Smooth muscle cell (in vitro differentiated cells): ENCODE results near the gene BPI. TPM values are rescaled to one million over a fixed set of nuclear protein-coding genes. Genes with fewer than 3 reads are reported as not detected.
"Not testable (repeated sequence)": the region's sequence is repeated elsewhere in the genome, so short reads cannot be mapped to it uniquely, and the experiment has no call there.

Source experiments
- DNase-seq: peaks from one replicate; lab custom pipeline; 2025; ENCODE audit not compliant: unreplicated experiment; lab: John Stamatoyannopoulos, UW
- H2AFZ ChIP-seq: fragments of 200-600 bp; sonication (generic); 2 replicates; pipeline ENCODE4 v1.6.0; 2016; ENCODE audit warnings: antibody characterized with exemption, low read depth, mild to moderate bottlenecking
- H3F3A ChIP-seq: fragments of 200-600 bp; sonication (generic); 2 replicates; pipeline ENCODE4 v1.6.0; 2017; ENCODE audit warnings: antibody characterized with exemption, low read depth
- H3K27ac ChIP-seq: fragments of 200-600 bp; sonication (generic); 2 replicates; pipeline ENCODE4 v1.5.1; 2016; ENCODE audit warnings: low read depth, mild to moderate bottlenecking
- H3K27me3 ChIP-seq: fragments of 200-600 bp; sonication (generic); 2 replicates; pipeline ENCODE4 v1.6.1; 2016; ENCODE audit warnings: low read depth, mild to moderate bottlenecking
- H3K36me3 ChIP-seq: fragments of 200-600 bp; sonication (generic); 2 replicates; pipeline ENCODE4 v1.5.1; 2016; ENCODE audit warnings: low read depth
- H3K4me1 ChIP-seq: fragments of 200-600 bp; sonication (generic); 2 replicates; pipeline ENCODE4 v1.5.1; 2016; ENCODE audit warnings: low read depth
- H3K4me2 ChIP-seq: fragments of 200-600 bp; sonication (generic); 2 replicates; pipeline ENCODE4 v1.6.0; 2016; ENCODE audit warnings: mild to moderate bottlenecking
- H3K4me3 ChIP-seq: fragments of 200-600 bp; sonication (generic); 2 replicates; pipeline ENCODE4 v1.5.1; 2016; ENCODE audit warnings: mild to moderate bottlenecking
- H3K79me2 ChIP-seq: fragments of 200-600 bp; sonication (generic); 2 replicates; pipeline ENCODE4 v1.6.0; 2016; ENCODE audit warnings: low read depth, mild to moderate bottlenecking
- H3K9ac ChIP-seq: fragments of 200-600 bp; sonication (generic); 2 replicates; pipeline ENCODE4 v1.6.0; 2016; ENCODE audit warnings: low read depth
- H3K9me3 ChIP-seq: fragments of 200-600 bp; sonication (generic); replicated peaks from 2 replicates; pipeline ENCODE4 v1.5.1; 2016; ENCODE audit warnings: low read depth
- H4K20me1 ChIP-seq: fragments of 200-600 bp; sonication (generic); 2 replicates; pipeline ENCODE4 v1.6.0; 2016; ENCODE audit warnings: low read depth
- WGBS: methylation state at CpG from one replicate; pipeline ENCODE4 v1.1.7; 2016; ENCODE audit warnings: low lambda C conversion rate; 5-methylcytosine and 5-hydroxymethylcytosine counted together
- polyA plus RNA-seq: library from polyadenylated mRNA; unstranded; fragments of >200 nt; fragmentation: Nextera tagmentation; extraction: Ambion mirVana; gene quantifications from 2 replicates; pipeline ENCODE4 v1.2.1, GENCODE V29; 2016
- total RNA-seq: library from RNA; depleted of rRNA; stranded (reverse); fragments of >200 nt; gene quantifications from 2 replicates; pipeline ENCODE4 v1.2.3, GENCODE V29; 2014
- TF ChIP-seq, protein P1 (sequence below): fragments of 200-600 bp; sonication (generic); IDR thresholded peaks from 2 replicates; pipeline ENCODE4 v1.5.1; 2017; ENCODE audit warnings: borderline replicate concordance, mild to moderate bottlenecking, antibody characterized with exemption; ENCODE audit not compliant: insufficient read depth, poor library complexity, severe bottlenecking

BPI gene
- total and polyA plus RNA-seq, 2 experiments from 2014 or later, result not detected

DNA sequence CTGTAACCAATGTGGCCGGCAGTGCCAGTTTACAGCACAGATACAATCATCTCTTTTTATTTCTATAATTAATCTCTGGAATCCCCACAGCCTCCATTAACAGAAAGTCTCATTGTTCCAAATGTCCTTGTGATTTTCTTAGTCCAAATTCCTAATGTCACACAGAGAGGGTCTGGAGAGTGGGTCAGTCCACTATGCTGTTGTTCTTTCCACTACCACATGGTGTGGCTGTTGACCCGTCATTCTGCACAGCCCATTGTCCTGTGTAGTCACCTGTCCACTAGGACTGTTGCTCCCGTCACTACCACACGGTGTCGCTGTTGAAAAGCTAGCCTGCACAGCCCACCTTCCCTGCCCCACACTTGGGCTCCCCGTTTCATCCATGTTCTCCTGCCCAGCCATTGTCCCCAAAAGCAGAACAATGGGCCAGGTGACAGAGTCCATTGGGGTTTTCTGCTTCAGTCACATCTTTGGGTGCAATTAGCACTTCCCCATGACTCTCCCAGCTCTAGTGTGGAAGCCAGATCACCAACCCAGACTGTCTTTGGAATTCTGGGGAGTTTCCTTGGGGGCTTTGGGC lies 33.7 kb downstream of the BPI start:
- WGBS, result 30% methylated on average over 6 of the region's 6 CpGs
- no peaks in the 10 kb centered on the region for H3K9me3 ChIP-seq
- H3K4me3 ChIP-seq, result no peak overlapping the region
- H3K27ac ChIP-seq, result no peak overlapping the region
- no peaks in the 10 kb centered on the region for H3F3A ChIP-seq
- H4K20me1 ChIP-seq, result no peaks in the 10 kb centered on the region
- no peak overlapping the region for H2AFZ ChIP-seq
- H3K4me1 ChIP-seq, result peaks cover 9% of the 10 kb centered on the region
- no peak overlapping the region for H3K9ac ChIP-seq
- H3K36me3 ChIP-seq, result no peaks in the 10 kb centered on the region
- no peaks in the 10 kb centered on the region for H3K27me3 ChIP-seq
- H3K4me2 ChIP-seq, result no peak overlapping the region
- DNase-seq, result no peak
- no peaks in the 10 kb centered on the region for H3K79me2 ChIP-seq
- TF ChIP-seq, protein P1, sequence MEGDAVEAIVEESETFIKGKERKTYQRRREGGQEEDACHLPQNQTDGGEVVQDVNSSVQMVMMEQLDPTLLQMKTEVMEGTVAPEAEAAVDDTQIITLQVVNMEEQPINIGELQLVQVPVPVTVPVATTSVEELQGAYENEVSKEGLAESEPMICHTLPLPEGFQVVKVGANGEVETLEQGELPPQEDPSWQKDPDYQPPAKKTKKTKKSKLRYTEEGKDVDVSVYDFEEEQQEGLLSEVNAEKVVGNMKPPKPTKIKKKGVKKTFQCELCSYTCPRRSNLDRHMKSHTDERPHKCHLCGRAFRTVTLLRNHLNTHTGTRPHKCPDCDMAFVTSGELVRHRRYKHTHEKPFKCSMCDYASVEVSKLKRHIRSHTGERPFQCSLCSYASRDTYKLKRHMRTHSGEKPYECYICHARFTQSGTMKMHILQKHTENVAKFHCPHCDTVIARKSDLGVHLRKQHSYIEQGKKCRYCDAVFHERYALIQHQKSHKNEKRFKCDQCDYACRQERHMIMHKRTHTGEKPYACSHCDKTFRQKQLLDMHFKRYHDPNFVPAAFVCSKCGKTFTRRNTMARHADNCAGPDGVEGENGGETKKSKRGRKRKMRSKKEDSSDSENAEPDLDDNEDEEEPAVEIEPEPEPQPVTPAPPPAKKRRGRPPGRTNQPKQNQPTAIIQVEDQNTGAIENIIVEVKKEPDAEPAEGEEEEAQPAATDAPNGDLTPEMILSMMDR, result peak; percentile 35

DNA sequence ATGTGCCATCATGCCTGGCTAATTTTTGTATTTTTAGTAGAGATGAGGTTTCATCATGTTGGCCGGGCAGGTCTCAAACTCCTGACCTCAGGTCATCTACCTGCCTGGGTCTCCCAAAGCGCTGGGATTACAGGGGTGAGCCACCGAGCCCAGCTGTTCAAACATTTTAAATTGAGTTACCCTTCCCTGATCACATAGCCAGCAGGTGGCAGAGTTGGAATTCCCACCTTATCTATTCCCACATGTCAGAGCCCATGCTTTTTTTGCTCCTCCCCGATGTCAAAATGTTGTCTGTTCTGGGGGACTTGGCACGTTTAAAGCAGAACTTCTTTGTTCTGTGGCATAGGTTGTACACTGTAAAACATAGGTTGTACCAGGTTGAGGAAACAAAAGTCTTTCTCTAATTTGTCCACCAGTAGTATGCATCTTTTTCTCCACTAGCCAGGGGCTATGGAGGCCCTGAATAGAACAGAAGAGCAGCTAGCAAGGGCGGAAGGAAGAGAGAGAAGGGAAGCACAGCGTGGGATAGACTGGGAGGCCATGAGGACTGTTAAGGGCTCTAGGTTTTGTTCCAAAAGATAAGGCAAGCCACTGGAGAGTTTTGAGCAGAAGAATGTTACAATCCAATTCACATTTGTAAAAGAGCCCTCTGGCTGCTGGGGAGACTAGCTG lies 35.0 kb downstream of the BPI start:
- H3K36me3 ChIP-seq, result no peaks in the 10 kb centered on the region
- no peak overlapping the region for H3K4me2 ChIP-seq
- no peak overlapping the region for H3K27ac ChIP-seq
- no peak overlapping the region for H3K9ac ChIP-seq
- peaks cover 11% of the 10 kb centered on the region for H3K4me1 ChIP-seq
- no peak overlapping the region for H3K4me3 ChIP-seq
- TF ChIP-seq, protein P1, result peak; percentile 22
- DNase-seq, result no peak
- H2AFZ ChIP-seq, result no peak overlapping the region
- no peaks in the 10 kb centered on the region for H3K27me3 ChIP-seq
- WGBS, result 58% methylated on average over 7 of the region's 7 CpGs
- H3F3A ChIP-seq, result no peaks in the 10 kb centered on the region
- no peaks in the 10 kb centered on the region for H3K79me2 ChIP-seq
- H4K20me1 ChIP-seq, result no peaks in the 10 kb centered on the region
- no peaks in the 10 kb centered on the region for H3K9me3 ChIP-seq

DNA sequence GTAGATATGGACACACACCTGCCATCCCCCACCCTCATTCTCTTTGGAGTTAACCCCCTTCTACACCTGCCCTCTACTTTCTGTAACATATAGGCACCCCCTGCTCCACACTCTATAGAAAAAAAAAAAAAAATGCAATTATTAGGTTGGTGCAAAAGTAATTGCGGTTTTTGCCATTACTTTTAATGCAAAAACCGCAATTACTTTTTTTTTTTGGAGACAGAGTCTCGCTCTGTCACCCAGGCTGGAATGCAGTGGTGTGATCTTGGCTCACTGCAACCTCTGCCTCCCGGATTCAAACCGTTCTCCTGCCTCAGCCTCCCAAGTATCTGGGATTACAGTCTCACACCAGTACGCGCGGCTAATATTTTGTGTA lies 35.6 kb downstream of the BPI start:
- not testable (repeated sequence) for H3K27me3 ChIP-seq, H3K79me2 ChIP-seq, H3K4me2 ChIP-seq, H3K9me3 ChIP-seq, H2AFZ ChIP-seq, H3K27ac ChIP-seq, H4K20me1 ChIP-seq, DNase-seq, H3F3A ChIP-seq, H3K9ac ChIP-seq, H3K4me3 ChIP-seq, H3K36me3 ChIP-seq
- WGBS, result 94% methylated on average over 8 of the region's 8 CpGs
- peaks cover 11% of the 10 kb centered on the region for H3K4me1 ChIP-seq

DNA sequence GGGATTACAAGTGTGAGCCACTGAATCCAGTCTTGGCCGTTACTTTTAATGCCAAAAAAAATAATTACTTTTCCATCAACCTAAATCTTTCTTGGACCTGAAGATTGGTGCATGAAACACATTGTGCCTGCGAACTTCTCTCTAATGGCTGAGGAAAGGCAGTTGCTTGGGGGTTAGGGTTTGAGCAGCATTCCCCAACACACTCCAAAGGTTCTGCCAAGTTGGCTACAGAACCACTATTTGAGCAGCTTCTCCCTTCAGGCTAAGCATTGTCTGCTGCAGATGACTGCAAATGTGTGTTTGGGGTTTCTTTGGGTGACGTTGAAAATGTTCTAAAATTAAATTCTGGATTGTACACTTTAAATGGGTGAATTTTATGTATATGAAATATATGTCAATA lies 36.0 kb downstream of the BPI start:
- Histone ChIP-seq H2AFZ (no peak overlapping the region), H3F3A (no peaks in the 10 kb centered on the region), H3K27ac (no peak overlapping the region), H3K4me3 (no peak overlapping the region), H3K4me1 (peaks cover 11% of the 10 kb centered on the region), H3K27me3 (no peaks in the 10 kb centered on the region), H4K20me1 (no peaks in the 10 kb centered on the region), H3K9me3 (no peaks in the 10 kb centered on the region), H3K9ac (no peak overlapping the region), H3K79me2 (no peaks in the 10 kb centered on the region), H3K4me2 (no peak overlapping the region), H3K36me3 (no peaks in the 10 kb centered on the region)
- TF ChIP-seq, protein P1, result no peak
- WGBS, result 85% methylated on average over 3 of the region's 3 CpGs
- no peak for DNase-seq
